Caco-2 (cell line): ENCODE results near the gene NAPA. TPM values are rescaled to one million over a fixed set of nuclear protein-coding genes. Genes with fewer than 3 reads are reported as not detected.
A peak's percentile ranks its signal among the peaks of the same experiment; 100 is the strongest.
"Not testable (repeated sequence)": the region's sequence is repeated elsewhere in the genome, so short reads cannot be mapped to it uniquely, and the experiment has no call there.

Experiments used
- BruUV-seq: library from RNA; stranded (reverse); fragments of 400-500 nt; replicated peaks from 2 replicates; lab custom pipeline; 2021; lab: Mats Ljungman, UMichigan
- CTCF ChIA-PET: fragments of 300-600 bp; sonication (Branson Sonifier 250); formaldehyde crosslinking; loops from one replicate; lab custom pipeline; 2022; ENCODE audit warnings: antibody characterized with exemption; lab: Charles Lee
- POLR2A ChIA-PET: fragments of 300-600 bp; sonication (Branson Sonifier 250); formaldehyde crosslinking; loops from one replicate; lab custom pipeline; 2022; ENCODE audit warnings: antibody characterized with exemption; lab: Charles Lee
- DNase-seq, 2 experiments: peaks; one replicate each; pipeline versions ENCODE4 v3.0.0 to v3.0.0-alpha.2; 2020 to 2022
- H3K27me3 ChIP-seq: replicated peaks from 2 replicates; pipeline ENCODE4 v1.6.0; 2011; ENCODE audit warnings: low read length; ENCODE audit not compliant: control insufficient read depth, insufficient read depth
- H3K36me3 ChIP-seq: 2 replicates; pipeline ENCODE4 v1.5.1; 2011; ENCODE audit warnings: low read length; ENCODE audit not compliant: control insufficient read depth, insufficient read depth
- H3K4me1 ChIP-seq: fragments of 250-450 bp; sonication (Bioruptor Pico); 2 replicates; pipeline ENCODE4 v1.5.1; 2020; ENCODE audit warnings: mild to moderate bottlenecking
- H3K4me3 ChIP-seq: 2 replicates; pipeline ENCODE4 v1.5.1; 2011; ENCODE audit warnings: low read depth, mild to moderate bottlenecking, control low read depth, low read length
- H3K9me3 ChIP-seq: fragments of 250-450 bp; sonication (Bioruptor Pico); 2 replicates; pipeline ENCODE4 v1.5.1; 2020; ENCODE audit warnings: mild to moderate bottlenecking, moderate library complexity
- H3K27ac Mint-ChIP-seq: one replicate; pipeline ENCODE4 v1.8.0; 2022; ENCODE audit warnings: mixed read lengths; ENCODE audit not compliant: unreplicated experiment
- H3K27me3 Mint-ChIP-seq: one replicate; pipeline ENCODE4 v1.8.0; 2022; ENCODE audit warnings: mixed read lengths; ENCODE audit not compliant: insufficient read depth, unreplicated experiment
- H3K36me3 Mint-ChIP-seq: one replicate; pipeline ENCODE4 v1.8.0; 2022; ENCODE audit warnings: mild to moderate bottlenecking, mixed read lengths; ENCODE audit not compliant: insufficient read depth, unreplicated experiment
- H3K4me1 Mint-ChIP-seq: one replicate; pipeline ENCODE4 v1.8.0; 2022; ENCODE audit warnings: low read depth, mixed read lengths; ENCODE audit not compliant: unreplicated experiment
- H3K4me3 Mint-ChIP-seq: one replicate; pipeline ENCODE4 v1.8.0; 2022; ENCODE audit warnings: mild to moderate bottlenecking, moderate library complexity, mixed read lengths; ENCODE audit not compliant: unreplicated experiment
- H3K9me3 Mint-ChIP-seq: one replicate; pipeline ENCODE4 v1.8.0; 2022; ENCODE audit warnings: mixed read lengths; ENCODE audit not compliant: unreplicated experiment
- intact Hi-C: fragments of 100-400 bp; cut with micrococcal nuclease; formaldehyde crosslinking; loops from one replicate; pipeline ENCODE4 v1.10.0; 2022; ENCODE audit not compliant: unreplicated experiment
- total RNA-seq: library from RNA; stranded (reverse); gene quantifications from 2 replicates; pipeline ENCODE4 v1.2.3, GENCODE V29; 2022
- TF ChIP-seq, protein P1 (sequence below), 2 experiments: fragments of 200-600 bp in 1 of 2; IDR thresholded peaks; 1 replicate in 1 of 2; 2 replicates in 1 of 2; pipeline versions ENCODE4 v1.5.1 to v1.8.0; 2011 to 2022; ENCODE audit warnings: antibody characterized with exemption in 1 of 2, control low read depth in 1 of 2, inconsistent platforms in 1 of 2, low read depth in 1 of 2, low read length in 1 of 2, mild to moderate bottlenecking in 1 of 2, moderate library complexity in 1 of 2; ENCODE audit not compliant: insufficient read depth in 1 of 2, severe bottlenecking in 1 of 2, unreplicated experiment in 1 of 2

Gene NAPA
- total RNA-seq, 1 experiment from 2014 or later: 149 TPM

GRCh38 chr19:47489072-47489914 lies 25.6 kb downstream of the NAPA start:
- ChIA-PET POLR2A (no interaction called here), CTCF (no interaction called here)
- no peaks in the 10 kb centered on the region for H3K9me3 ChIP-seq
- BruUV-seq: no TSS peak
- Mint-ChIP-seq H3K27me3 (no peaks in the 10 kb centered on the region), H3K4me3 (no peak overlapping the region), H3K4me1 (no peaks in the 10 kb centered on the region), H3K9me3 (no peaks in the 10 kb centered on the region), H3K27ac (no peak overlapping the region), H3K36me3 (peaks cover 51% of the 10 kb centered on the region)
- H3K36me3 ChIP-seq: peaks cover 3% of the 10 kb centered on the region; the same call in 1 of the 2 replicates
- no peak overlapping the region for H3K4me3 ChIP-seq
- no peak for DNase-seq
- peaks cover 6% of the 10 kb centered on the region; the same call in 1 of the 2 replicates for H3K4me1 ChIP-seq
- intact Hi-C loops: no loop called here
- TF ChIP-seq, protein P1, sequence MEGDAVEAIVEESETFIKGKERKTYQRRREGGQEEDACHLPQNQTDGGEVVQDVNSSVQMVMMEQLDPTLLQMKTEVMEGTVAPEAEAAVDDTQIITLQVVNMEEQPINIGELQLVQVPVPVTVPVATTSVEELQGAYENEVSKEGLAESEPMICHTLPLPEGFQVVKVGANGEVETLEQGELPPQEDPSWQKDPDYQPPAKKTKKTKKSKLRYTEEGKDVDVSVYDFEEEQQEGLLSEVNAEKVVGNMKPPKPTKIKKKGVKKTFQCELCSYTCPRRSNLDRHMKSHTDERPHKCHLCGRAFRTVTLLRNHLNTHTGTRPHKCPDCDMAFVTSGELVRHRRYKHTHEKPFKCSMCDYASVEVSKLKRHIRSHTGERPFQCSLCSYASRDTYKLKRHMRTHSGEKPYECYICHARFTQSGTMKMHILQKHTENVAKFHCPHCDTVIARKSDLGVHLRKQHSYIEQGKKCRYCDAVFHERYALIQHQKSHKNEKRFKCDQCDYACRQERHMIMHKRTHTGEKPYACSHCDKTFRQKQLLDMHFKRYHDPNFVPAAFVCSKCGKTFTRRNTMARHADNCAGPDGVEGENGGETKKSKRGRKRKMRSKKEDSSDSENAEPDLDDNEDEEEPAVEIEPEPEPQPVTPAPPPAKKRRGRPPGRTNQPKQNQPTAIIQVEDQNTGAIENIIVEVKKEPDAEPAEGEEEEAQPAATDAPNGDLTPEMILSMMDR (IDR thresholded peaks at IDR 0.05; ENCODE audit: insufficient read depth in 1 of 2, low read depth in 1 of 2, low read length in 1 of 2, severe bottlenecking in 1 of 2, unreplicated experiment in 1 of 2): no peak
- no peaks in the 10 kb centered on the region for H3K27me3 ChIP-seq

- Histone ChIP-seq H3K4me3 (no peak overlapping the region), H3K27me3 (no peaks in the 10 kb centered on the region), H3K36me3 (peaks cover 3% of the 10 kb centered on the region; the same call in 1 of the 2 replicates), H3K4me1 (no peaks in the 10 kb centered on the region), H3K9me3 (no peaks in the 10 kb centered on the region)
- intact Hi-C loops: no loop called here
- TF ChIP-seq, protein P1 (IDR thresholded peaks at IDR 0.05; ENCODE audit: insufficient read depth in 1 of 2, low read depth in 1 of 2, low read length in 1 of 2, severe bottlenecking in 1 of 2, unreplicated experiment in 1 of 2): no peak
- ChIA-PET CTCF (interaction anchor here (1.0 to 1.2 kb wide), 2 partner anchors 17 to 51 kb away, joined by 3 read pairs; no protein-coding TSS in a partner anchor), POLR2A (interaction anchor here (0.6 kb wide), 1 partner anchor 217 kb away, joined by 6 read pairs; no protein-coding TSS in a partner anchor)
- no peak overlapping the region for H3K4me3 Mint-ChIP-seq
- BruUV-seq: TSS peak; percentile 23
- peaks cover 51% of the 10 kb centered on the region for H3K36me3 Mint-ChIP-seq
- no peaks in the 10 kb centered on the region for H3K27me3 Mint-ChIP-seq
- H3K27ac Mint-ChIP-seq: no peak overlapping the region
- H3K9me3 Mint-ChIP-seq: no peaks in the 10 kb centered on the region
- no peaks in the 10 kb centered on the region for H3K4me1 Mint-ChIP-seq
- DNase-seq: no peak
Measured at GRCh38 chr19:47487551-47488515, 27.0 kb downstream of the NAPA start.

DNA sequence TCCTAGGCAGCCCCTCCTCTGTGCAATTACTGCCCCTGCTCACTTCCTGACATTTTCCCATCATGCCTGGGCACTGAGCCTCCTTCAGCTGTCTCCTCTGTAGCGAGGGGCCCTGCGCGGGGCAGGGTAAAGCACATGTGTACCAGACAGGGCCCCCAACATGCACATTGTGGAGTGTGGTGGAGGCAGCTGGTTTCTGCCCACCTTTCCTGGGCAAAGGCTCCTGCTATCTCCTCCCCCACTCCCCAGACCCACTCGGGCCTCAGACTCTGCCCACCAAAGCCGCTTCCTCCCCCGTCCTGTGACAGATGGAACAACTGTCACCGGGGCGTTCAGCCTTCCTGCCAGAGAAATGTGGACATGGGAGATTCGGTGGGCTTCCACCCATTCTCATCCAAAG lies 28.0 kb downstream of the NAPA start:
- intact Hi-C loops: no loop called here
- no peaks in the 10 kb centered on the region for H3K27me3 Mint-ChIP-seq
- ChIA-PET CTCF (interaction anchor here (1.2 kb wide), 1 partner anchor 16 kb away, joined by 3 read pairs; no protein-coding TSS in a partner anchor), POLR2A (interaction anchor here (0.5 to 0.6 kb wide), 2 partner anchors 218 to 304 kb away, joined by 5 to 6 read pairs; no protein-coding TSS in a partner anchor)
- no peak for DNase-seq
- Histone ChIP-seq H3K9me3 (no peaks in the 10 kb centered on the region), H3K4me3 (no peak overlapping the region), H3K36me3 (peaks cover 3% of the 10 kb centered on the region; the same call in 1 of the 2 replicates), H3K4me1 (no peaks in the 10 kb centered on the region), H3K27me3 (no peaks in the 10 kb centered on the region)
- no peak overlapping the region for H3K27ac Mint-ChIP-seq
- no peaks in the 10 kb centered on the region for H3K4me1 Mint-ChIP-seq
- peaks cover 45% of the 10 kb centered on the region for H3K36me3 Mint-ChIP-seq
- H3K9me3 Mint-ChIP-seq: no peaks in the 10 kb centered on the region
- no TSS peak for BruUV-seq
- no peak overlapping the region for H3K4me3 Mint-ChIP-seq
- TF ChIP-seq, protein P1 (IDR thresholded peaks at IDR 0.05; ENCODE audit: insufficient read depth in 1 of 2, low read depth in 1 of 2, low read length in 1 of 2, severe bottlenecking in 1 of 2, unreplicated experiment in 1 of 2): no peak

DNA sequence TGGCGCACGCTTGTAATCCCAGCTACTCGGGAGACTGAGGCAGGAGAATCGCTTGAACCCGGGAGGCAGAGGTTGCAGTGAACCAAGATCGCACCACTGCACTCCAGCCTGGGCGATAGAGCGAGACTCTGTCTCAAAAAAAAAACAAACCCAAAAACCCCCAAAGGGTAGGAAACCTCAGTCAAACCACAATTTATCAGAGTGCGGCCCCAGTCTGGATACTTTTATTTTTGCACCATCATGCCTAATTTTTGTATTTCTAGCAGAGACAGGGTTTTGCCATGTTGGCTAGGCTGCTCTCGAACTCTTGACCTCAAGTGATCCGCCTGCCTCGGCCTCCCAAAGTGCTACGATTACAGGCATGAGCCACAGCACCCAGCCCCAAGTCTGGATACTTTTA lies 28.6 kb downstream of the NAPA start:
- H3K4me1 ChIP-seq, H3K27me3 Mint-ChIP-seq, BruUV-seq, H3K4me3 Mint-ChIP-seq, H3K9me3 Mint-ChIP-seq, DNase-seq, H3K4me1 Mint-ChIP-seq, H3K4me3 ChIP-seq, H3K36me3 ChIP-seq, POLR2A ChIA-PET, H3K9me3 ChIP-seq, H3K27ac Mint-ChIP-seq, H3K27me3 ChIP-seq, intact Hi-C loops: not testable (repeated sequence)
- H3K36me3 Mint-ChIP-seq: peaks cover 41% of the 10 kb centered on the region
- CTCF ChIA-PET: interaction anchor here (1.7 kb wide), 1 partner anchor 50 kb away, joined by 5 read pairs; no protein-coding TSS in a partner anchor
